HepG2 (cell line): ENCODE data around the gene LRRC32. TPM values are rescaled to one million over a fixed set of nuclear protein-coding genes. Genes with fewer than 3 reads are reported as not detected.

ENCODE experiments used
- ATAC-seq: fragments of 200-7000 bp; cut with Tn5 transposase; 3 replicates; pipeline ENCODE4 v1.9.1; 2020; ENCODE audit warnings: mild to moderate bottlenecking, moderate library complexity
- BruUV-seq: library from RNA; stranded (reverse); fragments of 400-500 nt; replicated peaks from 2 replicates; lab custom pipeline; 2021; lab: Mats Ljungman, UMichigan
- CTCF ChIA-PET: fragments of 300-600 bp; formaldehyde crosslinking; extraction: SDS; loops from one replicate; lab custom pipeline; 2021; ENCODE audit warnings: low total read pairs, inconsistent platforms, low intra/inter-chr PET ratio; lab: Yijun Ruan, JAX
- POLR2A ChIA-PET: fragments of 350-600 bp; sonication (Branson Sonifier 250); formaldehyde crosslinking; loops from one replicate; lab custom pipeline; 2020; ENCODE audit warnings: antibody characterized with exemption, inconsistent platforms; lab: Yijun Ruan, JAX
- DNase-seq: peaks from one replicate; pipeline ENCODE4 v3.0.0-alpha.2; 2015; ENCODE audit warnings: low spot score
- FAIRE-seq: peaks from 3 replicates; lab custom pipeline; 2011; peaks lifted over from hg19 to GRCh38; lab: Jason Lieb, UNC
- H2AFZ ChIP-seq: one replicate; pipeline ENCODE4 v1.6.1; 2011; ENCODE audit warnings: low read length, inconsistent platforms
- H3K27ac ChIP-seq: fragments of 300-600 bp; 3 replicates; pipeline ENCODE4 v1.8.0; 2011; ENCODE audit warnings: mixed run types, mild to moderate bottlenecking, mixed read lengths, low read length, inconsistent platforms; ENCODE audit not compliant: insufficient read depth; ENCODE audit errors: extremely low read length
- H3K27me3 ChIP-seq, 2 experiments: fragments of 200-600 bp in 1 of 2; 2 replicates in 1 of 2; 3 replicates in 1 of 2; pipeline versions ENCODE4 v1.6.0 to v1.8.0; 2011; ENCODE audit warnings: low read length in 2 of 2, mild to moderate bottlenecking in 2 of 2, moderate library complexity in 2 of 2, inconsistent platforms in 1 of 2; ENCODE audit not compliant: insufficient read depth in 2 of 2, control insufficient read depth in 1 of 2
- H3K36me3 ChIP-seq, 2 experiments: fragments of 200-600 bp in 1 of 2; replicated peaks in 1 of 2; 2 replicates in 1 of 2; 3 replicates in 1 of 2; pipeline versions ENCODE4 v1.5.1 to v1.8.0; 2011; ENCODE audit warnings: low read length in 2 of 2, inconsistent platforms in 1 of 2; ENCODE audit not compliant: insufficient read depth in 2 of 2, control insufficient read depth in 1 of 2
- H3K4me1 ChIP-seq: 2 replicates; pipeline ENCODE4 v1.5.1; 2012; ENCODE audit warnings: low read length, inconsistent platforms; ENCODE audit not compliant: insufficient read depth
- H3K4me2 ChIP-seq: 2 replicates; pipeline ENCODE4 v1.6.0; 2011; ENCODE audit warnings: low read depth, low read length, inconsistent platforms
- H3K4me3 ChIP-seq, 3 experiments: fragments of 200-600 bp in 1 of 3; sonication (generic), shearing (Covaris generic) in 1 of 3; replicated peaks in 1 of 3; 2 replicates each; pipeline ENCODE4 v1.5.1; 2011 to 2016; ENCODE audit warnings: low read length in 3 of 3, inconsistent platforms in 2 of 3, low read depth in 2 of 3, mild to moderate bottlenecking in 2 of 3, control low read depth in 1 of 3, mixed read lengths in 1 of 3; ENCODE audit not compliant: insufficient read depth in 1 of 3
- H3K79me2 ChIP-seq: one replicate; pipeline ENCODE4 v1.6.1; 2011; ENCODE audit warnings: low read length, inconsistent platforms; ENCODE audit not compliant: insufficient read depth
- H3K9ac ChIP-seq: 2 replicates; pipeline ENCODE4 v1.6.0; 2011; ENCODE audit warnings: mild to moderate bottlenecking, low read depth, low read length, inconsistent platforms; ENCODE audit not compliant: insufficient read depth
- H3K9me3 ChIP-seq: 2 replicates; pipeline ENCODE4 v1.5.1; 2012; ENCODE audit warnings: mild to moderate bottlenecking, low read length
- H4K20me1 ChIP-seq: 2 replicates; pipeline ENCODE4 v1.6.0; 2011; ENCODE audit warnings: inconsistent platforms, mild to moderate bottlenecking, low read length, moderate library complexity; ENCODE audit not compliant: insufficient read depth
- ARID3A ChIP-seq: IDR thresholded peaks from 2 replicates; pipeline ENCODE4 v1.6.1; 2012; ENCODE audit warnings: low read depth, low read length, improper control_type of control experiment
- ATAD3A ChIP-seq: sonication (generic); formaldehyde crosslinking; IDR thresholded peaks from 2 replicates; pipeline ENCODE4 v1.4.0; 2020; ENCODE audit warnings: missing genetic modification reagents
- DNMT1 ChIP-seq: sonication (generic); formaldehyde crosslinking; IDR thresholded peaks from 2 replicates; pipeline ENCODE4 v1.5.1; 2020; ENCODE audit warnings: mild to moderate bottlenecking, missing genetic modification reagents
- HMG20A ChIP-seq: IDR thresholded peaks from 2 replicates; pipeline ENCODE4 v1.6.1; 2016; ENCODE audit warnings: borderline replicate concordance
- NCOA2 ChIP-seq: sonication (generic); formaldehyde crosslinking; IDR thresholded peaks from 2 replicates; pipeline ENCODE4 v1.8.0; 2022; ENCODE audit warnings: inconsistent platforms
- PHB2 ChIP-seq: fragments of 450-650 bp; IDR thresholded peaks from 2 replicates; pipeline ENCODE4 v1.6.1; 2018; ENCODE audit not compliant: partially characterized antibody
- PHF21A ChIP-seq: sonication (generic); formaldehyde crosslinking; IDR thresholded peaks from 2 replicates; pipeline ENCODE4 v1.5.0; 2020; ENCODE audit warnings: mild to moderate bottlenecking, missing genetic modification reagents
- POLR2AphosphoS2 ChIP-seq: IDR thresholded peaks from 2 replicates; pipeline ENCODE4 v1.6.1; 2011; ENCODE audit warnings: low read depth, low read length, improper control_type of control experiment
- RNF219 ChIP-seq: sonication (generic); formaldehyde crosslinking; IDR thresholded peaks from 2 replicates; pipeline ENCODE4 v1.5.0; 2020; ENCODE audit warnings: mild to moderate bottlenecking, missing genetic modification reagents
- TSC22D2 ChIP-seq: sonication (generic); formaldehyde crosslinking; IDR thresholded peaks from 2 replicates; pipeline ENCODE4 v1.5.1; 2020; ENCODE audit warnings: missing genetic modification reagents, mild to moderate bottlenecking, borderline replicate concordance
- ZBTB42 ChIP-seq: sonication (generic); formaldehyde crosslinking; IDR thresholded peaks from 2 replicates; pipeline ENCODE4 v1.5.0; 2020; ENCODE audit warnings: mild to moderate bottlenecking, missing genetic modification reagents
- ZNF30 ChIP-seq: sonication (generic); formaldehyde crosslinking; IDR thresholded peaks from 2 replicates; pipeline ENCODE4 v1.5.0; 2020; ENCODE audit warnings: mild to moderate bottlenecking, missing genetic modification reagents
- ZNF333 ChIP-seq: sonication (generic); formaldehyde crosslinking; IDR thresholded peaks from 2 replicates; pipeline ENCODE4 v1.4.0; 2020; ENCODE audit warnings: mild to moderate bottlenecking, missing genetic modification reagents, borderline replicate concordance
- ZNF343 ChIP-seq: sonication (generic); formaldehyde crosslinking; IDR thresholded peaks from 2 replicates; pipeline ENCODE4 v1.4.0; 2020; ENCODE audit warnings: mild to moderate bottlenecking, missing genetic modification reagents
- ZNF720 ChIP-seq: sonication (generic); formaldehyde crosslinking; IDR thresholded peaks from 2 replicates; pipeline ENCODE4 v1.4.0; 2020; ENCODE audit warnings: missing genetic modification reagents
- ZNF878 ChIP-seq: sonication (generic); formaldehyde crosslinking; IDR thresholded peaks from 2 replicates; pipeline ENCODE4 v1.8.1; 2023; ENCODE audit warnings: mild to moderate bottlenecking, missing genetic modification reagents, moderate library complexity
- WGBS: methylation state at CpG from one replicate; pipeline ENCODE4 v1.1.6; 2017; ENCODE audit warnings: low lambda C conversion rate; 5-methylcytosine and 5-hydroxymethylcytosine counted together
- in situ Hi-C: cut with HindIII; loops from 2 replicates; pipeline ENCODE4 v1.10.0; 2017; ENCODE audit warnings: low pct_unique_long_range_greater_than_20kb; ENCODE audit not compliant: extremely low pct_ligation_motif_present
- intact Hi-C: fragments of 100-400 bp; cut with micrococcal nuclease; formaldehyde crosslinking; loops from one replicate; pipeline ENCODE4 v1.10.0; 2022; ENCODE audit not compliant: unreplicated experiment
- polyA plus RNA-seq, 8 experiments: library from polyadenylated mRNA; depleted of rRNA in 3 of 8; stranded (reverse) in 7 of 8; unstranded in 1 of 8; fragments of >200 nt; fragmentation: Illumina TruSeq in 4 of 8; extraction: Trizol in 4 of 8; gene quantifications; 2 replicates each; pipeline versions ENCODE4 v1.2.1 to v1.2.3, GENCODE V29; 2011 to 2016; ENCODE audit warnings: low read depth in 4 of 8, missing spikeins in 1 of 8, mixed read lengths in 1 of 8; ENCODE audit not compliant: insufficient read depth in 1 of 8
- total RNA-seq, 5 experiments: library from RNA; depleted of rRNA; stranded (reverse); fragments of >200 nt; fragmentation: Illumina TruSeq; extraction: Trizol; gene quantifications; 2 replicates each; pipeline ENCODE4 v1.2.3, GENCODE V29; 2016; ENCODE audit warnings: low read depth in 1 of 5
- TF ChIP-seq, protein P1 (sequence below): sonication (generic); formaldehyde crosslinking; IDR thresholded peaks from 2 replicates; pipeline ENCODE4 v1.4.0; 2020; ENCODE audit warnings: missing genetic modification reagents

The LRRC32 gene
- total and polyA plus RNA-seq, 2 of the 13 experiments (the other 11 are each of a cell fraction or from before 2014, with no cell fraction given): 0.07 TPM; not detected in 1

DNA sequence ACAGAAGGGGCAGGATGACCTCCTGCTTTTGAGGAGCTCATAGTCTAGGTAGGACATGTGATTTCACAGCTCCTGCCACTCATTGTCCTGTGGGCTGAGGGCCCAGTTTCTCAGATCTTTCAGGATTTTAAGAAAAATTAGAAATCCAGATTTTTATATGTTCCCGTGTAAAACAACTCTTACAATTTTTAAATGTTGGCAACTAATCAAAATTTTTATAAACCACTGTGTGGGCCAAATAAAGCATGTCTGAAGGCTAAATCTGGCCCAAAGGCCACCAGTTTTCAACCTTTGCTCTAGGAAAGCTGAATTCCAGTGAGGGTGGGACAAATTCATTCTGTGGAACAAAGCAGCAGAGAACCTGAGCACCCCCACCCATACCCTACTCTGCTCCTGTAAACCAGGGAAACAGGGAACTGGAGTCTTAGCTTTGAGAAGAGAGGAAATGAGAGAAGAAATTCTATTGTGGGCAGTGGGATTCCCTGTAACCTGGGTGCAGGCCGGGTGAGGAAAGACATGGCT, 20.6 kb downstream of the LRRC32 start (continued):
- TF ChIP-seq ZNF333 (CRISPR knock-in tag) (no peak), ZNF878 (CRISPR knock-in tag) (no peak)

- DNase-seq (no peak), FAIRE-seq (no peak), ATAC-seq (no peak)
- no peaks in the 10 kb centered on the region for H3K4me1 ChIP-seq
- no peak overlapping the region for H3K9ac ChIP-seq
- H3K27me3 ChIP-seq: peaks cover 2 to 6% of the 10 kb centered on the region in 2 experiments; a peak in 2 of 5 replicates
- no peaks in the 10 kb centered on the region for H3K36me3 ChIP-seq
- H3K4me3 ChIP-seq: no peak overlapping the region
- 2% methylated on average over 6 of the region's 6 CpGs for WGBS
- CTCF ChIA-PET: no interaction called here
- in situ Hi-C loops (no loop called here), intact Hi-C loops (no loop called here)
- POLR2A ChIA-PET: no interaction called here
- BruUV-seq: no TSS peak
- H4K20me1 ChIP-seq: no peaks in the 10 kb centered on the region
- H3K4me2 ChIP-seq: no peak overlapping the region
- H3K27ac ChIP-seq: no peak overlapping the region
- H2AFZ ChIP-seq: no peak overlapping the region
- no peaks in the 10 kb centered on the region for H3K9me3 ChIP-seq
- no peaks in the 10 kb centered on the region for H3K79me2 ChIP-seq
- TF ChIP-seq PHF21A (CRISPR knock-in tag) (no peak), DNMT1 (CRISPR knock-in tag) (no peak), ZNF30 (CRISPR knock-in tag) (no peak), ZBTB42 (no peak), ARID3A (no peak), ZNF343 (CRISPR knock-in tag) (no peak), NCOA2 (no peak), TSC22D2 (CRISPR knock-in tag) (no peak), ATAD3A (CRISPR knock-in tag) (no peak), POLR2AphosphoS2 (no peak), ZNF720 (CRISPR knock-in tag) (no peak), PHB2 (no peak), RNF219 (CRISPR knock-in tag) (no peak), HMG20A (no peak)
- TF ChIP-seq, protein P1, sequence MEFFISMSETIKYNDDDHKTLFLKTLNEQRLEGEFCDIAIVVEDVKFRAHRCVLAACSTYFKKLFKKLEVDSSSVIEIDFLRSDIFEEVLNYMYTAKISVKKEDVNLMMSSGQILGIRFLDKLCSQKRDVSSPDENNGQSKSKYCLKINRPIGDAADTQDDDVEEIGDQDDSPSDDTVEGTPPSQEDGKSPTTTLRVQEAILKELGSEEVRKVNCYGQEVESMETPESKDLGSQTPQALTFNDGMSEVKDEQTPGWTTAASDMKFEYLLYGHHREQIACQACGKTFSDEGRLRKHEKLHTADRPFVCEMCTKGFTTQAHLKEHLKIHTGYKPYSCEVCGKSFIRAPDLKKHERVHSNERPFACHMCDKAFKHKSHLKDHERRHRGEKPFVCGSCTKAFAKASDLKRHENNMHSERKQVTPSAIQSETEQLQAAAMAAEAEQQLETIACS (CRISPR knock-in tag): no peak
Observed at GRCh38 chr11:76649011-76649410, 21.5 kb downstream of the LRRC32 start.
